Stimulated activated CD4-positive, alpha-beta T cell treated with anti-CD3 and anti-CD28 coated beads, Interleukin-15, amount 100 ng/mL, for 48 hours (primary cell): ENCODE results near the gene MRNIP.

Experiments
- DNase-seq, 2 donors: peaks; one replicate each; pipeline ENCODE4 v3.0.0-alpha.2; 2020; ENCODE audit warnings: low read depth in 2 of 2

Gene MRNIP

DNA sequence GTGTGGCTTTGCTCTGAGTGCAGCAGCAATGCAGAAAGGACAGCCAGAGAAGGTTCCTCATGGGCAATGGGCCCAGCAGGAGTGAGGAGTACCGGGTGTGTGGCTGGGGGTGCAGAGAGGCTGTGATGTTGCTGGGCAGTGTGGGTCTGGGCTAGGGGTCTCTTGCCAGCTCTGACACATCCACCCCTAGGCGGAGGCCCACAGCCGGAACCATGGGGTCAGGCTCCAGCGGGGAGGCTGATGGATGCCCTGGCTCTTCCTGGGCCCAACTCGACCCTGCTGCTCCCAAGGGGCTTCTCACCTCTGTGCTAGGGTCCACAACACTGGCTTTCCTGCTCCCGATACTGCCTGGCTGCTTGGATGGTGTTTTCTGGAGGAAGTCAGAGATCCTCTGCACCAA lies 29.2 kb upstream of the MRNIP start:
- DNase-seq: no peak

DNA sequence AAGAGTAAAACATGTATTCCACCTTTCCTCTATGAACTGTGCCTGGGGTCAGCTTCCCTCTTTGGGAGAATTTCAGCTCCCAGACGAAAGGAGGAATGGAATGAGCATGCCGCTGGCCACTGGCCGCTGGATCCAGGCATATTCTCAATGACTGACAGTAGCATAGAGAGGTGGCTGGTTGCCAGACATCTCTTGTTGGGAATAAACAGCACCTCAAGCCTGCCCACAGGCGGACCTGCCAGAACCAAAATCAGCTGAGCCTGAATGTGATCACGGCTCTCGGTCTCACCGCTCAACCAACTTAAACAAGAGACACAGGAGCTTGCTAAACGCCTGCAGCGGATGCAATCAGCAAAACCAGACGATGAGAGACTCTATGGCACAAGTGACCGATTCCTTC lies 28.5 kb upstream of the MRNIP start:
- DNase-seq: no peak

DNA sequence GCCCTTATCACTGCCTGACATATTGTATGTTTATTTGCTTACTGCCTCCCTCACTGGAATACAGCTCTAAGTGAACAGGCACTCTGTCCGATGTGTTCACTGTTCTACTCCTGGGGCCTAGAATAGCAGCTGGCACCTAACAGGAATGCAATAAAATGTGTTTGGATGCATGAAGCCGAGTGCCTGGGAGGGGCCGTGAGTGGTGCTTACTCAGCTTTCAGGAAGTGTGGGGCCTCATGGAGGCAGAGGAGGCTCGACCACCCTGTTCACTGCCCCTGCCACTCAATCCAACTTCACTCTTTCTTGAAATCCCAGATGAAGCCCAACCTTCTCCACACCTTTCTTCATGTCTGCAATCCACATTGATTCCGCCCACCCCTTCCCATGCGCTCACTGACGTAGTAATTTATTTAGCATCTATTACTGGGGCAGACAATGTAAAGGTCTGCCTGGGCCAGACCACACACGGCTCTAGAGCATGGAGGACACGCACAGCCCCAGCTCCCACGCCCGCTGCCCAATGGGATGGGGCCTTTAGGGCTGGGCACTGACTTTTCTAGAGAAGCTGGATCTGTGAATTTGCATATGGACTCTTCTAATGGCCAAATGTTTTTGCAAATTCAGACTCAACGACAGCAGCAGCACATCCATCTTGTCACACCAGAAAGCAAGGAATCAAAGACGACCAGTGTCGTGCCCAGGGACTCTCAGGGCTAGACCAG lies 27.7 kb upstream of the MRNIP start:
- no peak for DNase-seq

- DNase-seq: no peak
These were observed 27.0 kb upstream of the MRNIP start for GRCh38 chr5:179885491-179886090.

DNA sequence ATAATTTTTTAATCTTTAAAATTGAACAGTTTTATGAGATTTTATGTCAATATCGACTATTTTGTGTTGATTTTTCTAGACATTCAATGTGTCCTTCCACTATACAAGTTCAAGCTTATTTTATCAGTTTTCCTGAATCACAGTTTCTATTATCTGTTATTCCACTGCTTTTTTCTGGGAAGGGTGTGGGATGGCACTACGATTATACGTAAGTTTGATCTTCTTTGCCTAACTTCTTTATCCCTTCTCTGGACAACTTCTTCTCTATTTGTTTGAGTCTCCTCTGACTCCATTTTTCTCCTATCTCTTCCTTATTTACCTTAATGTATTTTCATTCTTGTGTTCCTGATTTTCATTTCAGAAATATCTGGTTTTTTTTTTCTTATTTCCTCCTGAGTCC lies 24.5 kb upstream of the MRNIP start:
- no peak for DNase-seq

- no peak for DNase-seq
These were observed 23.7 kb upstream of the MRNIP start for GRCh38 chr5:179882338-179882737.

DNA sequence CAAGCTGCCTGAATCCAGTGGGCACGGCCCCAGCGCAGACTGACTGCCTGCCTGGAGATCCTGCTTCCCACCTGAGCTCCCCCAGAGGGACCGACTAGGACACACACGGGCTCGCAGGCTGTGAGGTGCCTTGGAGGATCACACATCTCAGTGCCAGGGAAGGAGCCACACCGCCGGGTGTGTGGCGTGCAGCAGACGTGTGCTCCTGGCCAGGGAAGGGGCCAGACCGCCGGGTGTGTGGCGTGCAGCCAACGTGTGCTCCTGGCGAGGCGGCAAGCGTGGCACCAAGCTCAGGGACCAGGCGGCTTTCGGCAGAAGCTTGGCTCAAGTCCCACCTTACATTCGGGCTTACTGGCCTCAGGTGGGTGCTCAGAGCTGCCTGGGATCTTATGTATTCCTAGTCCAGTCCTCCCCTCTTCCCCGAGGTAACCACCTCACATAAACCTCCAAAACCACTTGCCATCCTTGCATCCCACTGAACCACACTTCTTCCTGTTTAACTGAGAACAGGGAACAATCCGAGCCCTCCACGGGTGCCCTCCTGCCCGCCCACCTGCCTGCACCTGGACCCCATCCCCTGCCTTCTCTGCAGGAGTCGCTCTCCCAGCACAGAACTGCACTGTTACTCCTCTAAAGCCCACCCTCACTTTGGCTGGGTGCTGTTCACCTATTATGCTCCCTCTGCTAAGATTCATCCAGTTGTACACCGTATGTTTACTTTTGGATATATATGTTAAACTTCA lies 22.4 kb upstream of the MRNIP start:
- no peak for DNase-seq

DNA sequence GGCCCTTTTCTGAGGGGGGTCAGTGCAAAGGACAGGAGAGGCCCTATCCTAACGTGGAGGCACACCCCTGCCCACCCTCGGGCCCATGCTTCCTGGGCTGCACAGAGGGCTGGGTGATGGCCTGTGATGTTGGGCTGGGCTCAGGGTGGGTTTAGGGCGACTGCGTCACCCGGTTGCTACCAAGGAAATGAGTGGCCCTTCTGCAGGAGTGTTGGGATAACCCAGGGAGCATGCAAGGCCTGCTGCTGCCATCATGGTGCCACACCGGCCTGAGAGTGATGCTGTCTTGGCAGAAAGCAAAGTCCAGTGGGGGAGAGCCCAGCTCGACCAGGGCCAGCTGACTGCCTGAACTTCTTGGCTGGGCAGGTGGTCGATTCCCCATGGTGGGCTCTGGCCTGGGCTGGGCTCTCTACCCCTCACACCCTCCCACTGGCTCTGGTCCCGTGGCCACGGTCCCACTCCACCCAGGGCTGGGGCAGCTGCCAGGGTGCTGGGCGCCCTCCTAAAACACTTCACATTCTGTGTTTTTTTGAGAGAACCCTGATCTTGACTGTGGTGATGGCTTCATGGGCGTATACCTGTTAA lies 21.5 kb upstream of the MRNIP start:
- no peak for DNase-seq

GRCh38 chr5:179879690-179880010 lies 21.0 kb upstream of the MRNIP start:
- no peak for DNase-seq

GRCh38 chr5:179879003-179879689 lies 20.5 kb upstream of the MRNIP start:
- DNase-seq: no peak

DNA sequence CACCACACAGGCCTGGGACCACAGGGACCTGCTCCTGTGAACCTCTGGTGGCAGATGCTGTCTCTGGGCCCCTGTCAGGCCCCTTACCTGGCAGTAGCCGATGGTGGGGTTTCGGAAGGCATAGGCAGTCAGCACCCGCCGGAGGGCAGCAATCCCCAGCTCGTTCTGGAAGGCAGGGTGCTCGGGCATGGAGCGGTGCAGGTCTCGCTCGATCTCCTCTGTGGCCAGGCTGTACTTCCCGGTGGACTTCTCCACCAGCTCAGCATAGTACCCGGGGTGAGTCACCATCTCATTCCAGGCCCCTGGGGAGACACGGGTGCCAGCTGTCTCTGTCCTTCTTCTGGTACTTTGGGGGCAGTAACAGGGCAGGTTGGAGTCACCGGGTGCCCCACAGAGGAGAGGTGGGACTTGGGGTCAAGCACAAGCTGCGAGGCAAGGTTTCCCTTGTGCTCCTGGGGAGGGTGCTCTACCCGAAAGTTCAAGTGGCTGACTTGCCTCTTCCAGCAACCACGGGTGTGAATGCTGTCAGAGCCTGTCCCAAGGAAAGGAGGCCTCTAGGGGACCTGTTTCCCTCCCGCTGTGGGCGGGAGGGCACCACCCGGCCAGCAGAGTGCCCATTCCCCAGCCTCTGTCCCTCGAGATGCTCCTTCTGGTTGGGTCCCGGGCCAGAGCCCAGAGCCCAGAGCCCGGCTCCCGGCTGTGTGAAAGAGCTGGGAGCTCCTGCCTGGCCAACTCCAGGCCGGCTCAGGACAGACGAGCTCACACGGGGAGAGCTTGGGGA lies 19.8 kb upstream of the MRNIP start:
- DNase-seq: no peak

GRCh38 chr5:179876610-179876952 lies 18.0 kb upstream of the MRNIP start:
- no peak for DNase-seq

DNA sequence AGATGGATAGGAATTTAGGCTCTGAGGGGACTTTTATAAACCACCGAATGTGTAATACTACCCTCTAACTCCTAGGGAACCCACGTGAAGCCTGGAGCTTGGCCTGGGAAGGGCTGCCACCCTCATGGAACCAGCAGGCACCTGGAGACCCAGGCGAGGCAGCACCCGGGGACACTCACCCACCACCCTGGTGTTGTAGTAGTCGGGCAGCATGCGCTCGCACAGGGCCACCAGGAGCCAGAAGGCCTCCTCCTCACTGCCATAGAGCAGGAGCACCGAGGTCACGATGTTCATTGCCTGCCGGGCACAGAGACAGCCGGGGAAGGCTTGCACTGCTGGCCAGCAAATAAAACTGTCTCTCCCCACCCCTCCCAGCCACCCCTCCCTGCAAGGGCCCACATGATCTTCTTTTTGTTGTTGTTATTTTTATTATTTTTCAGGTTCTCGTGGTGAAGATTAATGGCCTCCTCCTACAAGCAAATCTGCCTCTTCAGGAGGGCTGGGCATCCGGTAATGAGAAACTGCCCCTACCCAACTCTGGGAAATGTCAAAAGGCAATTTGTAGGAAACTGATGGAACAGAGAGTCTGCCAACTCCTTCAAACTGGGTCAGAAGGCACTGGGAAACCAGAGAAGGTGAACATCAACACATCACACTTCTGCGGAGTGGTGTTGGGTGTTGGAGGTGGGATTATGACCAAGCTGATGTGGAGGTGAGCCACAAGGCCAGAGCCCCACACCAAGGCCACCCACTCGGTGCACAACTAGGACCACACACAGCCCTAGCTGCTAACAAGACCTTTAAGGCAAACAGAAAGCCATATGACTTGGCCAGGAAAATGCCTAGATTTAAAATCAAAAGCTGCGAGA lies 17.4 kb upstream of the MRNIP start:
- no peak for DNase-seq

DNA sequence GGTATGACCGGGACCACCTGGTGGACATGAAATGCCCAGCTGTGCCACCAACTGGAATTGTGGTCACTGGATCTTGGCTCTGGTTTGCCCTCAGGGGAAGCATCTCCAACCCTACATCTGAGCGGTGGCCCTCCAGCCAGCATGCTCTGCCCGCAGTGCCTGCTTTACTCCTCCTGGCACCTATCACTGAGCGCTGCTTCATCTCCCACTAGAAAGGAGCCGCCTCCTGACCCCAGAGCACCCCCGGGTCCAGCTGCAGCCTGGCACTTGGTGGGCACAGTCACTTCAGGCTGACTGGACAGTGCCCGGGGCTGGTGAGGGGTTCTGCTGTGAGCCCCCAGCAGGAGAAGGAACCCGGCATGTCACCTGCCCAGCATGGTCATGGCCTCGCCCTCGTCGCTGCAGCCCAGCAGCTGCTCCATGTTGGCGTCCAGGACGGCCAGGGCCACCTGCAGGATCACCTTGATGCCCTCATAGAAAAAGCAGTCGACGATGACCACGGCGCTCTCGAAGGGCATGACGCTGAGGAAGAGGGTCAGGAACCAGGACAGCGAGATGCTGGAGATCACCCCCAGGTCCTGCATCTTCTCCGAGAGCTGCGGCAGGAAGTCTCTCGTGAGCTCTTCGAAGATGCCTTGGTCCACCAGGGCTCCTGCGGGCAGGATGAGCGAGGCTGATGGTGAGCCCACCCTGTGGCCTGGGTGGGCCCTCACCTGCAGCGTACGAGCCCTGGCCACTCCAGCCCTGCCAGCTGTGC lies 16.1 kb upstream of the MRNIP start:
- DNase-seq: no peak

DNA sequence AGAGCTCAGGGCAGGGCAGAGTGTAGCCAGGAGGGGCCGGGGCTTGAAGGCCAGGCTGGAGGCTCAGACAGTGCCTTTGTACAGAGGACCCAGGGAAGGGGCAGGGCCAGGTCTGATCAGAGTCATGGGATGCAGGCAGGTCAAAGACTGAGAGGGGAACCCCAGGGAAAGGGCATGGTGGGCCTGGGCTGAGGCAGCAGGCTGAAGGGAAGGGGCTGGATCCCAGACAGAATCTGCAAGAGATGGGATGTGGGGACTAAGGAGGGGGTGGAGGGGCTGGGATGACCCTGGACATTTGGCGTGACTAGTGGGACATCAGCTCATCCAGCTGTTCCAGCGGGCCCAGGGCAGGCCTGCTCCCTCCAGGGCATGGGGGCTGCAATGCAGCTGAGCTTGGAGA lies 15.5 kb upstream of the MRNIP start:
- no peak for DNase-seq

GRCh38 chr5:179873588-179874110 lies 15.0 kb upstream of the MRNIP start:
- DNase-seq: no peak

DNA sequence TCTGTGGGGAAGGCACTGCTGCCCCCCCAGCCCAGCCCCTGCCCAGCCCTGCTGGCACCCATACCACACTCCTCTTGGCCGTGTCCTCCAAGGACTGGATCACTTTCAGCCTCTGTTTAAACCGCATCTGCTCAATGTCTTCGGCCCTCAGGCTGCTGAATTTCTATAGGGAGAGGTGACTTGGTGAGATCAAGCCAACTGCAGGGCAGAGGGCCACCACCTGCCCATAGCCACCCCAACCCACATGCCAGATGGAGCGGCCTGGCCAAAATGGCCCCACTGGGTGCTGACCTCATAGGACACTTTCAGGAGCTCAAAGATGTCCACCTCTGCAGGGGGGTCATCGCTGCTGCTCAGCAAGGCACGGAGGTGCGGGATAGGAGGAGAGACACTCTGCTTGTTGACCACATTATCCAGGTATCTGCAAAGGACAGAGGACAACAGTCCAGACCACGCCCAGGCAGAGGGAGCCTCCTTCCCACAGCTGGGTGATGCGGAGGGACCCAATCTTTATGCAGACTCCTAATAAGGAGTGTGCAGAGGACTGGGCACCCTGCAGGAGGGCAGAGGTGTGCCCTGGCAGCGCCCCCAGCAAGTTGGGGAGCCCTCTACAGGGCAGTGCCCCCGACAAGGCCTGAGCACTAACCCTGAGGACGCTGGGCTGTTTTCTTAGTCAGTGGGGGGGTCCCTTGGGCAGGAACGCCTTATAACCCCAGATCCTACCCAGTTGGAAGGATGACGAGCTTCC lies 14.4 kb upstream of the MRNIP start:
- no peak for DNase-seq

DNA sequence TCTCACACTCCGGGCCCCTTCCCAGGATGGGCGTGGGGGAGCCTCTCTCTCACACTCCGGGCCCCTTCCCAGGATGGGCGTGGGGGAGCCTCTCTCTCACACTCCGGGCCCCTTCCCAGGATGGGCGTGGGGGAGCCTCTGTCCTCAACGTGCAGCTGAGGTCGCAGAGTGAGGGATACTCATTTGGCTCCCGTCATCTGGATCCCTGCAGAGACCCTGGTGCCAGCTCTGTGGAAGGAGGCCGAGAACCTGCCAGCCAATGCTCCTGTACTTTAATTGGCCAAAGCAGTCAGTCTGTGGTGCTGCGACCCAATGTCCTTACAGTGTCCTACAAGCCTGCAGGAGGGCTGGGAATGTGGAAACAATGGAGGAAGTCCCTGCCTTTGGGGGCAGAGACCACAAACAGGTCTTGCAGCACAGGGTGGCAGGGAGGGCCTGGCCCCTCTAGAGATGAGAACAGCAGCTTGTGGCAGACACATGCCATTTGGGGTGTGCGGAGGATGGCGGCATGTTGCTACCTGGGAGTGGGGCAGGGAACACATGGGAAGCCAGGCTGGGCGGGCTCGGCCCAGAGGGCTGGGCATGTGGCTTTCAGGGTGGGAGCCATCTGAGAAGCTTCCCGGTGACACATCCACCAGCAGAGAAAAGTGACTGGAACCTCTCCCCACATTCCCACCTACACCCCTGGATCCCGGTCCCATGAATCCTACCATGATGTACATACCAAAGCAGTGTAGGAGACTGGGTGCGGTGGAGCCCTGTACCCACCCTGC lies 13.6 kb upstream of the MRNIP start:
- DNase-seq: no peak
